ENCODE results near the gene PPCDC.

PPCDC gene

DNA sequence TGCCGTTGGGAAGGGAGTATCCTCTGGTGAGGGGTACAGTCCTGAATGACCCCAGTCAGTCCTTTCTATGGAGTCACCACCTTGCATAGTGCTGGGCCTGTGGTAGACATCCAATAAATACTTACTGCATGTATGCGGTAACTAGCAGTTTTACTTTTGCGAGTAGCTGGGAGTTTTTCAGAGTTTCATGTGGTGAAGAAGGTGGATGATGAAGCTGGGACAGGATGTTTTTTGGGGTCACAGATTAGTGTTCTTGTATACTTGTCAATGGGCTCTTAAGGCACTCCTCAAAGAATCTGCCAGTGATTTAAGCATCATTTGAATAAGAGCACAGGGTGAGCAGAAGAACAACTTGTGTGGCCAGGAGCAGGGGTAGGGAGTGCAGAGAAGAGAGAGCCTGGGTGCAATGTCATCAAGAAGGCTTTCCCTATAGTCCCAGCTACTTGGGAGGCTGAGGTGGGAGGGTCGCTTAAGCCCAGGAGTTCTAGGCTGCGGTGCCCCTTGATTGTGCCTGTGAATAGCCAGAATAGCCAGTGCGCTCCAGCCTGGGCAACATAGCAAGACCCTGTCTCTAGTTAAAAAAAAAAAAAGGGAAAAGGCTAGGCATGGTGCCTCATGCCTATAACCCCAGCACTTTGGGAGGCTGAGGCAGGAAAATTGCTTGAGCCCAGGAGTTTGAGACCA is 22.1 kb downstream of the PPCDC start:
- FAIRE-seq = no peak

DNA sequence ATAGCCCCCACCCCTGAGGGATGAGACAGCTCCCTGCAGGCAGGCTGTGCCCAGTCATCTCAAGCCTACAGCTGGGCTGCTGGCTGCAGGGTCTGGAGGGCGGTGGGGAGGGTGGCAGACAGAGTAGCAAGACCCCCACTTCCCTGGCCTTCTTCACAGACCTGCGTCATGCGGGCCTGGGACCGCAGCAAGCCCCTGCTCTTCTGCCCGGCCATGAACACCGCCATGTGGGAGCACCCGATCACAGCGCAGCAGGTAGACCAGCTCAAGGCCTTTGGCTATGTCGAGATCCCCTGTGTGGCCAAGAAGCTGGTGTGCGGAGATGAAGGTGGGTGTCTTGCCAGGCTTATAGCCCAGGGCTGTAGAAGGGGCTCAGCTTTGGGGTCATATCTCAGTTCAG is 25.0 kb downstream of the PPCDC start:
- FAIRE-seq = no peak

DNA sequence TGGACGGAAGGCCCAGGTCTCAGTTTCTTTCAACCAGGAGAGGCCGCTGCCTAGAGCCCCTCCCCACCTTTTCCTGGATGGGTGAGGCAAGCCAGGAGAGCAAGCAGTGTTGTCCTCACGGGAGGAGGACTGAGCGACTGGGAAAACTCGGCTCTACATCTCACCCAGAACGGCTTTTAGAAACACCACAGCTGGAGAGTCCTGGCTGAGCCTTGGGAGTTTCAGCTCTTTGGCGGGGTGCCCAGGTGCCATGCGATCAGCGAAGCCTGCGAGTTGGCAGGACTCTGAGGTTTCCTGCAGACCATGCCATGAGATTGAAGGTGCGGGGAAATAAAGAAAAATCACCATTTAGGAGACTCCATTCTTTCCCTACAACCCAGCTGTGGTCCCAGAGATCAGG is 26.0 kb downstream of the PPCDC start:
- no peak for FAIRE-seq

DNA sequence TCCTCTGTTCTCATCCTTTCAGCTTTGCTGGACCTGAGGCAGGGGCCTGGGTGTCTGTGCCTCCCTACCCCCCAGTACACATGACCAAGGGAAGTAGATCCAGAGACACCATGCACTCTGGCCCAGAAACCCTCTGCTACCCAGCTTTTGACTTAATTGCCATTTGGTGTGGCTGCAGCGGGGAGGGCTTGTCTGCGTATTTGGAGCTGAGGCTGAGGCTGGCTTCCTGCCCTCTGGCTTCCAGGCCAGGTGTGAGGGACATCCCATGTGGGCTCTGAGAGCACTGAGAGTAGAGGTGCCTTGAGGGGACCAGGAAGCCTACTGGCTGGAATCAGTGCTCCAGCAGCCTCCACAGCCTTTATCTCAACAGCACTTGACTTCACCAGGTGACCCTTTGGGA is 26.9 kb downstream of the PPCDC start:
- no peak for FAIRE-seq

DNA sequence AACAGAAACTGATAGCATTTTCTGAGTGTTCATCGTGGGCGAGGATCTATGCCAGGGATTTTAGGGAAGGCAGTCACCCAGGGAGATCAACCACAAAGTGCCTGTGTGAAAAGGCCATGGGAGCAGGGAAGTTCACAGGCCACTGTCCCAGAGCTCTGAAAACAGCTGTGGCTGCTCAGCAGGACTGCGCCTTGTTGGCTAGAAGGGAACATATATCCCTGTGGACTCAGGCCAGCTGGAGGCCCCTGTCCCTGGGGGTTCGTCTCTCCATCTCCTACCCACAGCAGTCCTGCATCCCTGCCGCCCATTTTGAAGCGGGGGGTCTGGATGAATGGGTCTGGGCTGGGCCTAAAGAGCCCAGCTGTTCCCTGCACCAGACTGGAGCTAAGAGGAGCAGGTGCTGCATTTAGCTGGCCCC is 27.8 kb downstream of the PPCDC start:
- FAIRE-seq = no peak

GRCh38 chr15:75051711-75052110 is 28.3 kb downstream of the PPCDC start:
- no peak for FAIRE-seq

DNA sequence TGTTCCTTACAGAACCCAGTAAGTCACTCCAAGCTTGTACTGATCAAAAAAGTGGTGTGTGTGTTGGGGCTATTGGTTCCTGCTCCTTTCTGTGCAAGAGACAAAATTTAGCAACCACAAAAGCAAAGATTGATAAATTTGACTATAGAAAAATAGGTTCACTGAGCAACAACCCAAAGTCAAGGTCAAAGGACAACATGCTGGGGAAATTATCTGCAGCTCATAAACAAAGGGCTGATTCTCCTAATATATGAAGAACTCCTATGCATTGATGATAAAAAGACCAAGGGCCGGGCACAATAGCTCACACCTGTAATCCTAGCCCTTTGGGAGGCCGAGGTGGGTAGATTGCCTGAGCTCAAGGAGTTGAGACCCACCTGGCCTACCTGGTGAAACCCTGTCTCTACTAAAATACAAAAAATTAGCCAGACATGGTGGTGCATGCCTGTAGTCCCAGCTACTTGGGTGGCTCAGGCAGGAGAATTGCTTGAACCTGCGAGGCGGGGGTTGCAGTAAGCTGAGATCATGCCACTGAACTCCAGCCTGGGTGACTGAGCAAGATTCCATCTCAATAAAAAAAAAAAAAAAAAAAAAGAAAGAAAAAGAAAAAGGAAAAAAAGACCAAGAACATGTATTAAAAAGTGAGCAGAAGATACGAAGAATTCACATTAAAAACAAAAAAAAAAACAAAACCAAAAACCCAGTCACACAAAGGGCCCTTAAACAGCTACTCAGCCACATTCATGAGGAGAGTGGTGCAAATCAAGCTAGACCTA is 29.8 kb downstream of the PPCDC start:
- FAIRE-seq = no peak

DNA sequence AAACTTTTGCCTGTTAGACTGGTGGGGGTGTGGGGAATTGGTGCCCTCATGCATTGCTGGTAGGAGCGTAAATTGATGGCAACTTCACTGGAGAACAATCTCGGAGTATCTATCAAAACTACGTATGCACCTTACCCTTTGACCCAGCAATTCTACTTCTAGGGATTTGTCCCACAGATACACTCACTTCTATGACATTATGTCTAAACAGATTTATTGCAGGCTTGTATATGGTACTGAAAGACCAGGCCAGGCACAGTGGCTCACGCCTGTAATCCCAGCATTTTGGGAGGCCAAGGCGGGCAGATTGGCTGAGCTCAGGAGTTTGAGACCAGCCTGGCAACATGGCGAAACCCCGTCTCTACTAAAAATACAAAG is 30.3 kb downstream of the PPCDC start:
- no peak for FAIRE-seq

DNA sequence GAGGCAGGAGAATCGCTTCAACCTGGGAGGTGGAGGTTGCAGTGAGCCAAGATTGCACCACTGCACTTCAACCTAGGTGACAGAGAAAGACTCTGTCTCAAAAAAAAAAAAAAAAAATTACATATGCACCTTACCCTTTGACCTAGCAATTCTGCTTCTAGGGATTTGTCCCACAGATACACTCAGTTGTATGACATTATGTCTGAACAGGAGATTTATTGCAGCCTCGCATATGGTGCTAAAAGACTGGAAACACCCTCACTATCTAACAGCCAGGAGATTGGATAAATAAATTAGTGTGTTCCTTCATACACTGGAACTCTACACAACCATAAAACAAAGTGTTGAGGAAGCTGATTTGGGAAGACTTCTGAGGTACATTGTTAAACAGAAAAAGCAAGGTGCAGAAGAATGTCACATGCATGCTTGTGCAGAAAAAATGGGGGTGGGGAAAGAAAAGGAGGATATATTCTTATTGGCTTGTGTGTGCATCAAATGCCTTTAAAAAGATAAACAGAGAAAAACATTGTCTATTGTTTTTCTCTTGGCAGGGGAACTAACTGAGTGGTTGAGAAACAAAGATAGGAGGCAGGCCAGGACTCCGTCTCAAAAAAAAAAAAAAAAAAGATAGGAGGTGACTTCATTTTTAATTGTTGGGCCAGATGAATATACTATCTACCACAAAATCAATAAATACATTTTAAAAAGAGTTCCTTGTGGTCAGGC is 30.9 kb downstream of the PPCDC start:
- FAIRE-seq = no peak

DNA sequence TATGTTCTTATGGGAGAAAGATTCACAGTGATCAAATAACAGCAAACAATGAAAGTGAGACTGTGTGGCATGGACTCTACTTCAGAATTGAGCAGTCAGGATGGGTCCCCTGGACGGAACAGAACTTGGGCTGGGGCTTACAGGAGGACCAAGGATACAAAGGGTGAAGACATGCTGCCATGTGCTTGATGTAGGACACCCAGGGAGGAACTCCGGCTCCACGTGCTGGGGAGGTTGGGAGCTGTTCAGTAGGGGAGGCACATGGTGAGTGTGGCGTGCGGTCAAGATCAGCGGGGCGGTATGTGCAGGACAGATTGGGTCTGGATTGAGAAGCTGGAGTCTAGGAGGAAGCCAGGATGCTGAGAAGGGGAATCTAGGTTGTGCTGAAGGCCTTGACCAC is 32.6 kb downstream of the PPCDC start:
- FAIRE-seq = no peak

- no peak for FAIRE-seq
Measured at GRCh38 chr15:75058127-75058905, 34.9 kb downstream of the PPCDC start.

DNA sequence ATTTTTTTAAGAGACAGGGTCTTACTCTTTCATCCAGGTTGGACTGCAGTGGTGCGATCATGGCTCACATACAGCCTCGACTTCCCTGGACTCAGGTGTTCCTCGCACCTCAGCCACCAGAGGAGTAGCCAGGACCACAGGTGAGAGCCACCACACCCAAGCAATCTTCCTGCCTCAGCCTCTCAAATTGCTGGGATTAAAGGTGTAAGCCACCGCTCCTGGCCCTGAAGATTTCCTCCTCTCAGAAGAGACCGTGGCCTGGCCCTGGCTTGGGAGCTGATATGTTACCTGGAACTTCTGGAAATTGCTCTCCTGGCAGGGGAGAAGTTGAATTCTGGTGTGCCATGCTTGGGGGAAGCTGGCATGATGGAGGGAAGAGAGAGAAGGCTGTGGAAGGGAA is 36.2 kb downstream of the PPCDC start:
- no peak for FAIRE-seq

- FAIRE-seq = no peak
Measured at GRCh38 chr15:75061272-75061671, 37.9 kb downstream of the PPCDC start.

- FAIRE-seq = no peak
Measured at GRCh38 chr15:75062706-75063105, 39.3 kb downstream of the PPCDC start.

DNA sequence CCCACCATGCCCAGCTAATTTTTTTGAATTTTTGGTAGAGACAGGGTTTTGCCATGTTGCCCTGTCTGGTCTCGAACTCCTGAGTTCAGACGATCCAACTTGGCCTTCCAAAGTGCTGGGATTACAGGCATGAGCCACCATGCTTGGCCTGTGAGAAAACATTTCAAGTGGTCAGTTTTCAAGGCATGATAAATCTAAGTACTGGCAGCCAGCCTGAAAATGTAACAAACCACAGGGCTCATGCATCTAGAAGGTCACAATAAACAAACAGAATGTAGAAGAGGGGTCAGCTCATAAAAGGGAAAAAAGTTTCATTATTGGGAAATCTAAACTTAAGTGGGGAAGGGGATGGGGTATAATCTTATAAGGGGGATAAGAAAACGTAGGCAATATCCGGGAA is 39.9 kb downstream of the PPCDC start:
- FAIRE-seq = no peak

- FAIRE-seq = no peak
Measured at GRCh38 chr15:75063889-75064288, 40.5 kb downstream of the PPCDC start.

GRCh38 chr15:75064846-75065245 is 41.5 kb downstream of the PPCDC start:
- no peak for FAIRE-seq

DNA sequence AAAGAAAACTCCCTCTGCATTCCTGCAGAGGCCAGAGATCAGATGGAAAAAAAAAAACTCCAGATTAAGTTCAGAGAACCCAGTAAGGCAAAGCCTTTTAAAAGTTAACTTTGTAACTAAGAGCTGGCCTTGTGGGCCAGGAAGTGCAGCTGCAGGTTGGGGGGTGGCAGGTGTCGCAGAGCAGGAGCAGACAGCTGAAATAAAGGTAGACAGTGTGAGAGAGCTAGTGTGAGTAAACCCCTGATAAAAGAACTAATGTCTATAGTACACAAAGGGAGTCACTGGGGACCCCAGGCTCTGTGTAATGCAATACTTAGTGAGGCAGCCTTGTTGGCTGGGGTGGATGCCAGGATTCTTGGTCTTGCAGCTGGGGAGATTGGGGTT is 42.1 kb downstream of the PPCDC start:
- no peak for FAIRE-seq

- FAIRE-seq = no peak
Measured at GRCh38 chr15:75065851-75066509, 42.6 kb downstream of the PPCDC start.

- no peak for FAIRE-seq
Measured at GRCh38 chr15:75067123-75067830, 43.9 kb downstream of the PPCDC start.

GRCh38 chr15:75068748-75069147 is 45.4 kb downstream of the PPCDC start:
- FAIRE-seq = no peak

GRCh38 chr15:75069301-75069925 is 46.0 kb downstream of the PPCDC start:
- FAIRE-seq = no peak
